Pulmonary artery endothelial cell (primary cell): ENCODE data around the gene RASA3. TPM values are rescaled to one million over a fixed set of nuclear protein-coding genes. Genes with fewer than 3 reads are reported as not detected.
"Not testable (repeated sequence)": the region's sequence is repeated elsewhere in the genome, so short reads cannot be mapped to it uniquely, and the experiment has no call there.

Experiments
- DNase-seq: peaks from one replicate; pipeline ENCODE4 v3.0.0-alpha.2; 2011; ENCODE audit warnings: low read depth, low spot score
- total RNA-seq: library from RNA; depleted of rRNA; stranded (reverse); fragments of >200 nt; gene quantifications from 2 replicates; pipeline ENCODE4 v1.2.3, GENCODE V29; 2014

RASA3 gene
- total RNA-seq, 1 donor from 2014 or later: 41.5 TPM

DNA sequence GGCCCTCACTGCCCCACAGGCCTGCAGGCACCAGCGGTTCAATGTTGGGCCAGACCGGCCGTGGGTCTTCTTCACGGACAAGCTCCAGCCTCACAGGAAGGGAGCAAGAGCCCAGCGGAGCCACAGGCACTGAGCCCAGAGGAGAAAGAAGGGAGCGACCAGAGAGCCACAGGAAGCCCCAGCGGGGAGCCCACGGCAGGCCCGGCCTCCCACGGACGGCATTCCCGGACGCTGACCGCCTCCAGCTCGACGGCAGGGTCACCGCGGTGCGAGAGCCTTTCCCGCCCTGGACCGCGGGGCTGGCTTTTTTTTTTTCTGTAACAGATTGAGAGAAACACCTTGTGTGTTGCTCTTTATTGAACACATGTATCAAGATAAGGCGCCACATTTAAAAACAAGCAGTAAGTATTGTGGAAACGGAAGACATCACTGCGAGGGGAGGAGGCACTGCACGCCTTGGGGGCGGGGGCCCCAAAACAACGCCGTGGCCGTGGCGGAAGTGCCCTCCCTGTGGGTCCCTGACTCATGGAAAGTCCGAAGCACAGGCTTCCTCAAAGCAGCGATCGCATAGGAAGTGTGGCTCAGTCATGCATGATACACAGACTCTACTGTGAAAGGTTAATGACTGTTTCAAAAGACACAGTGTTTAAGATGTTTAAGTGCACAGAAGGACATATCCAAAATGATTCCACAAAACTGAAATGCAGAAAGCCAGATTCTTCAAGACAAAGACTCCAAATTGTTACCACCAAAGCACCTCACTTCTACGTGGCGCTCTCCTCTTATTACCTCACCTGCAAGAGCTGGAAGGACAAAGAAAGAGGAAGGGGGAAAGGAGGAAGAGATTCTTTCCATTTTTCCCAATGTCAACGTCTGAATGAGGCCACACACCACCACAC is 3.5 kb downstream of the RASA3 start:
- DNase-seq: peak; percentile 92

DNA sequence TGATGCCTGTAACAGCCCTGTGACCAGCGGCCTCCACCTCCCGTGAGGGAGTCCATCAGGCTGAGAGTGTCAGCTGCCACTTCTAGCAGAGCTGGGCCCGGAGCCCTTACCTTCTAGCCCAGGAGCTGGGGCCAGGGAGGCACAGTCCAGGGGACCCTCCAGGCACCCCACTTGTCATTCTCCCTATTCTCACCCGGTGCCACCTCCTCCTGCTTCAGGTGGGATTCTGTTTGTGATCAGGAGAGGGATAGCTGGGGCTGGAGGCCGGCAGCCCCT is 4.1 kb downstream of the RASA3 start:
- DNase-seq: no peak

DNA sequence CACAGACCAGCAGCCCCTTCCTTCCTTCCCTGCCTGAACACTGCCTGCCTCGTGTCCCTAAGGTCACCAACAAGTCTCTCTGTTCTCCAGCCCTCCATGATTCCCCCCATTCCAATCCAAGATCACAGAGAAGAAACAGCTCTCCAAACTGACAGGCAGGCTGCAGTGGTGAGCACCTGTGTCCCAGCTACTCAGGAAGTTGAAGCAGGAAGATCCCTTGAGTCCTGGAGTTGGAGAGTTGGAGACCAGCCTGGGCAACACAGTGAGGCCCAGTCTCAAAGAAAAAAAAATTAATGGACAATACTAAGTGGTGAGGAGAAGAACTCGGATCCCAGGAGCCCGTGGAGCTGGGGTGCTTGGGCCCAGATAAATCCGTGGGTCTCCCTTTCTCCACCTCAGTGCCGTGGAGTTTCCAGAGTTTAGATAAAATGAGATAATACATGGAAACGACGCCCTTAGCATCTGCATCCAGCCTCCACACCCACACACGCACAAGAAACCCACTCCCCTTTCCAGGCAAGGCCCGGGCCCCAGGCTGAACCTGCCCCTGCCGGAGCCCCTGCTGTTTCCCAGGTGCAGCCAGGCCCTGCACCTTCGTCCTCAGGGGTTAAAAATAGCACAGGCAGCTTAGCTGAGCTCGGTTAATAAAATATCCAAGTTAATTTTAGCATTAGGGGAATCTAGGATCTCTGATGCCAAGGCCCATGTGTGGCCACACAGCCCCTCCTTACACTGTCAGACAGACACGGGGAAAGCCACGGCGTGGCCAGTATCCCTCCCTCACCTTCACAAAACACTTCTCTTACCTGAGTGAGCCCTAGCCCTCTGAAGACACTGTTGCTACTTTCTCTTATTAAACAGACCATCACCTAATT is 4.7 kb downstream of the RASA3 start:
- DNase-seq: no peak

DNA sequence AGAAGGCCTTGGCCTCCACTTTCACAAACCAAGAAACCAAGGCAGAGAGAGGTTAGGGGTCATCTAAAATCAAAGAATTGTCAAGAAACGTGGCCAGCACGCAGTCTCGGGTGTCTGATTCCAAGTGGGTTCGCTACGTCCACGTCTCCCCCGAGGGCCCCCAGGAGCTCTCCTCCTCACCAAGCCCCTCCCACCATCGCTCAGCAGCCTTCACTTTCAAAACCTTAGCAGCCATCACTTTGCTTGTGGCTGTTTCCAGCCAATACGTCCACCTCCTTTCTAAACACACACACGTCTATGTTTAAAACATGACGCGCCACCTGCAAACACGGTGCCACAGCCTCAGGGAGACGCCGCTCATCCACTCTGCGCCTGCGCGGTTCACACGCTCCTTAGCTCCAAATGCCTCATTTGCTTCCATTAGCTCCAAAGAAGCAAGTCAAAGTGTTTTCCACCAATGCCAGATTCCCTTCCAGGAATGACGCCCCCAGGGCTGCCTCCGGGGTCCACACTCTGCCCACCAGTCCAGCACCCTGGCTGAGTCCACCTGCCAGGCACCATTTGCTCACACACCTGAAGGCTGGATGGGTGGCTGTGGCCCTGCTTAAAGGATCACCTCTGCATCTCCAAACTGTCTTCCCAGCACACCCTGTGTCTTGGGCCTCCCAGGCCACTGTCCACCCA is 5.5 kb downstream of the RASA3 start:
- no peak for DNase-seq

DNA sequence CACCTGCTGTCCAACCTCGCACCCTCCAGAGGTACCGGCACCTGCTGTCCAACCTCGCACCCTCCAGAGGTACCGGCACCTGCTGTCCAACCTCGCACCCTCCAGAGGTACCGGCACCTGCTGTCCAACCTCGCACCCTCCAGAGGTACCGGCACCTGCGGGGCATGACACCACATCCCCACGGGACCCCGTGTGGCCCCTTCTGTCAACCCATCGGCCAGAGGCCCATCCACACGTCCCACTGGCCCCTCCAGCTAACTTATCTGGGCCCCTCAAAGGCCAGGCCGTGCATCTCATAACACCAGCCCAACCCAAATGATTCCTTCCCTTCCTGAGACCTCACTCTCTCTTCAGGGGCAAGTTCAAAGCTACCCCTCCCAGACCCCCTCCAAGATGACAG is 6.3 kb downstream of the RASA3 start:
- not testable (repeated sequence) for DNase-seq

DNA sequence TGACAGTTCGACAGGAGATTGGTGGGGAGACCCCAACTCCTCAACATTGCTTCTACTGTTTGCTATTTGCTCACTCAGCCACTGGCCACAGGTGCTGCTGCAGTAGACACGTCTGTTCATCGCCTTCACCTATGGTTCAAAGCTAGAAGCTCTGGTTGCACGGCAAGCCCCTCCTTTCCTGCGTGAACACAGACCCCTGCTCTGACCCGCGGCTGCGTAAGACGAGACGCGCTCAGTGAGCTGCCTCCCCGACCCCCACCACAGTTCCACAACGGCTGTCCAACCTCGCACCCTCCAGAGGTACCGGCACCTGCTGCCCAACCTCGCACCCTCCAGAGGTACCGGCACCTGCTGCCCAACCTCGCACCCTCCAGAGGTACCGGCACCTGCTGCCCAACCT is 6.8 kb downstream of the RASA3 start:
- no peak for DNase-seq

DNA sequence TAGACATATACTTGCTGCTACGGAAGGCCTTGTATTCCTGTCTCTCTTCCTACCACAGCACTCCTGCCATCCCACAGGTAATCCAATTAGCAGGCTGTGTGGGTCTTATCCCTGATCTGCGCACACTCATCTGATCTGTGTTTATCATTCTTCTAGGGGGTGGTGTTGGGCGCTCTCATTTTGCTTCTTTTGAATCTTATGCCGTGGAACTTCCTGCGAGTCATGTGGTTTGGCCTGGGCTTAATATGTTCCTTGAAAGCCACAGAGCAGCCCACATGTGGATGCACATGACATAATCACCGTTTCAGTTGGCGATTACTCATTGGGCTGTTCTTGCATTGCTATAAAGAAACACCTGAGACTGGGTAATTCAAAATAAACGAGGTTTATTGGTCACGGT is 7.5 kb downstream of the RASA3 start:
- no peak for DNase-seq

DNA sequence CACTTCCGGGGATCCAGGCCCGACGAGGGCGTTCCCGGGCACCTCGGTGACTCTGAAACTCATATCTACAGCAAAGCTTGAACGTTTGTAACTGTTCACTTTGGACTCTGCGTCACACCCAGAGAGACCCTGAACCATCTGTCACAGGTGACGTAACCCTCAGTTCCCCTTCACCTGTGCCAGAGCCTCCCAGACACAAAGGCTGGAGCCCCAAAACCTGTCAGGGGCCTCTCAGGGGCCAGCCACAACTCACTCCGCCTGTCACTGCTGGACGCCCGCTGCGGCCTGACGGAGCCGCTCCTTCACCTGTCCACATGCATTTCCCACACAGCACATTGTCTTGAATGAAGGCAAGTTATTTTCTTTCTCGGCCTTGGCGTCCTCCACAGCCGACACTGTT is 8.0 kb downstream of the RASA3 start:
- DNase-seq: no peak

DNA sequence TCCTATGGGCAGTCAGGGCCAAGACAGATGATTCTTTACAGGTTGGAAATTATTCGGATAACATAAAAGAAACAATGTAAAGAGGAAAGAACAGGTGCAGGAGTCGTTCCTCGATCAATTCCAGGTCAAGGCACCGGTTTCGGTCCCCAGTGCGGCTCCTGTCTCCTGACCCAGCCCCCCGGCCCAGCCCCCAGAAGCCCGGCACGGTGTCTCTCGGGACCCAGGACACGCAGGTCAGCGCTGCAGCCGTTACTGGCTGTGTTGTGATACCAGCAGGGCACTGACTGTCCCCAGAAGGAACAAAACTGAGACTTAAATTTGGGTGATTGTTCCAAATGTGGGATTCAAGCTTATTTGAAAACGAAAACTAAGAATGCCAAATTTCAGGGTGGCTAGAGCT is 8.5 kb downstream of the RASA3 start:
- no peak for DNase-seq

DNA sequence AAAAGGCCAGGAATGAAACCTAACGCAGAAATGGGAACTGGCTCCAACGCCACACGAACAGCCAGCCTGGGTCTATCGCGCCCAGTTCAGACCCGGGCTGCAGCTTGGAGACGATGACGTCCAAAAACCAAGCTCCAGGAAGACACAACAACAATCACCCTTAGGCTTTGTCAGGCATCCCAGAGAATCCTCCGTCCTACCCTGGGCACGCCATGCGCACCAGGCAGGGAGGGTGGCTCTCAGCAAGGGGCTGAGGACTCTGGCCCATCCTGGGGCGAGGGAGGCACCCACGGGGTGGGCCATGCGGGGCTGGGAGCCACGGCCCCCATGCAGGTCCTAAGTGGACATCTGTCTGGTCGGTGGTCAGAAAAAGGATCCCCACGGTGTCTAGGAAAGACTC is 9.0 kb downstream of the RASA3 start:
- no peak for DNase-seq

DNA sequence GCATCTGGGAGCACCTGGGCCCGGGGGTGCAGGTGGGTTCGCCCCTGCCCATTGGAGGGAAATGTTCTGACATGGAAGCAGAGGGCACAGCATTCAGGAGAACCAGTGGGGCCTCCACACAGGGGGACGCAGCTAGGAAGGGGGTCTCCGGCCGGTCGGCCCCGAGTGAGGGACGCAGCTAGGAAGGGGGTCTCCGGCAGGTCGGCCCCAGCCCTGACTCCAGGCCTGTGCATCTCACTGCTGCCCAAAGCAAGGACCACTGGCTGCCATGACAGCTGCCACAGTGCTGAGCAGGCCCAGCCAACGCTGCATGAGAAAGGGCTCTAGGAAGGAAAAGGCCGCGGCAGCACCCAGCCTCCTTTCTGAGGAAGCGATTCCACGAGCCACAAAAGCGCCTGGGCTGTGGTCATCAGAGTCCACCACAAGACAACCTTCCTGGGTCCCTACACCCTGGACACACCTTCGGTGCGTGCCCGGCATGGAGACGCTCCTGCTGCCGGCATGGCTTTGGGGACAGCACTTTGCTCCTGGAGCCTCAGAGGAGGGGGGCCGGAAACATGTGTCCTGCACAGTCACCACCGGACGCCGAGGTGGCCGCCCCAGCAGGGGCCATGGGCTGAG is 9.7 kb downstream of the RASA3 start:
- DNase-seq: no peak

DNA sequence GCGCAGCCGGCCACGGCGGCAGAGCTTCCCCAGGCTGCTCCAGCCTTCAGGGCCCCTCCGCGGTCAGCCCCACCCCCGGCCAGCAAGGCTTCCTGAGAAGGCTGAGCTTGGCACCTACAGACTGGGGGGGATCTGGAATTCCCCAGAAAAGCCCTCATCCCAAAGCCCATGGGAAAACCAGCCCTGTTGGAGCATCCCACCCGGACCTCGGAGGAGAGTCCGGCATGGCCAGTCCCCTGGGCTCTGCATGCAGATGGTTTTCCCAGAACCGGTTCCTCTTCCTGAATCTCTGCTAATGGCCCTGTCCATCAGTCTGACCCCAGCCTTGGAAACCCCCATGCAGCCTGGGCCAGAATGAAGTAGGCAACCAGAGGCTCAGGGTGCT is 10.3 kb downstream of the RASA3 start:
- no peak for DNase-seq

DNA sequence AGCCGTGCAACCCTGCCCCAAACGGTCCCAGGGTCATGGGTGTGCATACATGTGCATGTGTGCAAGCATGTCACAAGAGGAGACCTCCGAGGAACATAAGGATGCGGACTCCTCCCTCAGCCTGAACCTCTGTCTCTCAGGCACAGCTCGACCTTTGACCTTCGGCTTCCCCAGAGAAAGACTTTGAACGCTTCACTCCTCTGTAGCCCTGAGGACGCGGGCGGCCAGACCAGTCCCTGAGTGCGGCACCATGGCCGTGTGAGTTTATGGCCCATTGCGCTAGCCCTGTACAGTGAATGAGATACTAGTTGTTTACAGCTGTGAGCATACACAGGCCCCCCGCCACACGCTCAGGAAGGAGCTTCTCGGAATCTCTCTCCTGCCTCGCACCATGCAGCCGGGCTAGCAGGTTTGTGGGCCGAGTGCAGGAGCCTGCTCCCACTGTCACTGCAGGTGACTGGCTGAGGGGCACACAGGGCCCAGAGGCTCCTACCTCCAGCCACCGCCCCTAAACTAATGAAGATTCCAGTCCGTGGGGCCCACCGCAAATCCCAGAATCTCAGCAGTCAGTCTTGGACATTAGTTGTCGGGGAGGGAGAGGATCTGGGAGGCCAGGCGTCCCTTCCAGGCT is 10.8 kb downstream of the RASA3 start:
- DNase-seq: no peak

DNA sequence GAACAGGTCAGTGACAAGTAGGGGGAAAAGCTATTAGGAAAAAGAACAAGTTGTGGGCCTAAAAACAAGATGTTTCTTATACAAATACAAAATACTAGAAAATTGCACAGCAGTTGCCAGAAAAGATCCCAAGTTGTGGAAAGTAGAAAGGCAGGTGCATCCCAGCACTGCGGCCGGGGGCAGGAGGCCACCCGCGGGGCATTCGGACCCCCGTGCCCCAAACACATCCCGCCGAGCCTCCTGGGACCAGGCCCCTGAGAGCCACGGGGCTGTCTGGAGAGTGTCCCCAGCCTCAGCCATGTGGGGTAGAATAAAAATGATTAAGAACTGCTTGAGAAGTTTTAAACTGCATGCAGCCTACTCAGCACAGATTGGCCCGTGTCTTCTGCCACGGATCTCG is 11.4 kb downstream of the RASA3 start:
- no peak for DNase-seq

DNA sequence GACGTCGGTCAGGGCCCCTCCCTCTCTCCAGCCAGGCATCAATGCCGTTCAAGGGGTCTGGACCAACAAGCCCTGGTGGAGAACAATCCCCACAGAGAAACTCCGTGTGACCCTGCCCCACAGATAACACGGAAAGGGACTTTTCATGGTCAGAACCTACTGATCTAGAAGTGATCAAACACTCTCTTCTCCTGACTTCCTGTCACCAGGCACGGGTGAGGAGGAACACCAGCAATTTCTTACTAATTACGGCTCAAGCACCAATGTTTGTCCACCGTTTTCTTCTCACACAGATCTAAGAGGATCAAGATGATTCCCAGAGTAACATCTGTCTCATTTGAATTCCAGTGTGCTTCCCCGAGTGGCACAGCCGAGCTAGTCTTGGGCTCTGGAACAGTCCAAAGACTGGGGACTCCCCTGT is 11.8 kb downstream of the RASA3 start:
- DNase-seq: no peak

DNA sequence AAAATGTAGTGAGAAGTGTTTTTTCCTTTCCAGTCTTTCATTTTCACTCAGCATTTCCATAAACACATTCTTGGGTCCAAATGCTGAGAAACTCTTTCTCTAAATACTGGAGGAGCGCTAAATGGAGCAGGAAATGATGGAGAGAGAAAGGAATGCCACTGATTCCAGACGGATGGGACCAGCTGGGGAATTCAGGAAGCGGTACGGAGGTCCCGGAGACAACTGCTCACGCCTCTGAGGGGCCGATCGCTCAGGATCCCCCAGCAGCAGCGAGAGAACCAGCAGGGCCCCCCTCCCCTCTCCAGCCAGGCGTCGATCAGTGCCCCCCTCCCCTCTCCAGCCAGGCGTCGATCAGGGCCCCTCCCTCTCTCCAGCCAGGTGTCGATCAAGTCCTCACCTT is 13.2 kb downstream of the RASA3 start:
- DNase-seq: peak; percentile 94

DNA sequence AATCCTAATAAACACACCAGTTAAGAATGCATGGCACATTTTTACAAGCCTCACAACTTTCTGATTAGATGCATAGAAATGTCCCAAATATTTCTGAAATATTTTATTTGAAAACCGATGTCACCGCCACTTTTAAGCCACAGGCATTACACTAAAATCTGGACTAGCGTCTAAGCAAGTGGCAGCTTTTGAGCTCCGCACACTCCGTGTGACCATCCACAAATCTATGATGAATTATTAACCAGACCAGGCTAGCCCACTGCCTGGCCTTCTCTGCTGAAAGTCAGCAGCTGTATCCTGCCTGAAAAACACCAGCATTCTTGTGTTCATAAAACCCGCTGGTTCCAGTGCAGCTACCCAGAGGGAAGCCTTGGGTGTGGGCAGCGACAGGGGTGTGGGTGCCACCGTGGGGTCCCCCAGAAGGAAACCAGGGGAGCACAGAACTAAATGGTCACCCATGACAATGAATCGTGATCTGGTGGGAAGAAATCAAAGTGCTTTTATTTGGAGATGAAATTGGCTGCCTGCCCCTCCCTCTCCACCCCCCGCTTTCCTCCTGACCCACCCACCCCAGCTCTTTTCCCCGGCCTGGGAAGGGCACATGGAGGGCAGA is 13.8 kb downstream of the RASA3 start:
- DNase-seq: peak; percentile 79

DNA sequence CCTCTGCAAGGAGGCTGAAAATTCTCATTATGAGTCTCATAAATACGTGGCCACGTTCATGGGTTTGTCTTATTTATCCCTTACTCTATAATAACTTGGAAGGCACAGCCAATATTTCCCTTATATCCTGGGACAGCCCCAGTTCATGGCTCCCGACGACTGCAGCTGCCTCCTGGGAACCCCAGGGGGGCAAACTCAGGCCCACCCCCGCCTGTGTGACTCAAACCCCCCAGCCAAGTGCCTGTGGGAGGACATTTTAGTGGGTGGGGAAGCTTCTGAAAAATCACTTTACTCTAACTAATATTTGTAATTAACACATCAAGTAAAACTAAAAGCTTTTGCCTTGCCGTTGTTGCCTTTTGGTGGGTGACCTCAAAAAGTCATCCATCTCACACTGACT is 14.3 kb downstream of the RASA3 start:
- no peak for DNase-seq

DNA sequence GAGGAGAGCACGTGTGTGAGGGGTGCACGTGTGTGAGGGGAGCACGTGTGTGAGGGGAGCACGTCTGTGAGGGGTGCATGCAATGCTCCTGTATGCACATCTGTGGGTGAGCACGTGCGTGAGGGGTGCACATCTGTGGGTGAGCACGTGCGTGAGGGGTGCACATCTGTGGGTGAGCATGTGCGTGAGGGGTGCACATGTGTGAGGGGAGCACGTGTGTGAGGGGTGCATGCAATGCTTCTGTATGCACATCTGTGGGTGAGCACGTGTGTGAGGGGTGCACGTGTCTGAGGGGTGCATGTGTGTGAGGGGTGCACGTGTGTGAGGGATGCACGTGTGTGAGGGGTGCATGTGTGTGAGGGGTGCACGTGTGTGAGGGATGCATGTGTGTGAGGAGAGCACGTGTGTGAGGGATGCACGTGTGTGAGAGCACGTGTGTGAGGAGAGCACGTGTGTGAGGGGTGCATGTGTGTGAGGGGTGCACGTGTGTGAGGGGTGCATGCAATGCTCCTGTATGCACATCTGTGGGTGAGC is 15.0 kb downstream of the RASA3 start:
- DNase-seq: not testable (repeated sequence)

DNA sequence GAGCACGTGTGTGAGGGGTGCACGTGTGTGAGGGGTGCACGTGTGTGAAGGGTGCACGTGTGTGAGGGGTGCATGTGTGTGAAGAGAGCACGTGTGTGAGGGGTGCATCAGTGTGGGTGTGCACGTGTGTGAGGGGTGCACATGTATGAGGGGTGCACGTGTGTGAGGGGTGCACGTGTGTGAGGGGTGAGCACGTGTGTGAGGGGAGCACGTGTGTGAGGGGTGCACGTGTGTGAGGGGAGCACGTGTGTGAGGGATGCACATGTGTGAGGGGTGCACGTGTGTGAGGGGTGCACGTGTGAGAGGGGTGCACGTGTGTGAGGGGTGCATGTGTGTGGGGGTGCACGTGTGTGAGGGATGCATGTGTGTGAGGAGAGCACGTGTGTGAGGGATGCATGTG is 15.7 kb downstream of the RASA3 start:
- DNase-seq: no peak

DNA sequence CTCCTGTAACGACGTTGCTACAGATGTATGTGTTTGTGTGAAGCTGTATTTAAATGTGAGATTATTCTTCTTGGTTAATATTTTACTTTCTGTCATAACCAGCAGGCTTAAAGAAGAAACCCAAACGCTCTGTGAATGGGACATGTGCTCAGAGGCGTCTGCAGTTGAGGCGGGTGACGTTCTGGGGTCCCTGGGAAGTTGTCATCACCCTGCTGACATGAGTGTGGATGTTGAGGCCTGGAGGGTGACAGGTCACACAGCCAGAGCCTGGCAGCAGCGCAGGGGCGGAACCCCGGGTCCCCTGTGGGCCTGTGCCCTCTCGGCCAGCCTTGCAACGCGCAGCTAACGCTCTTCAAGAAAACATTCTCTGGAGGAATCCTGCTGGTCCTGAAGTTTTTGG is 16.6 kb downstream of the RASA3 start:
- DNase-seq: no peak
